ENCODE results near the gene GNG12.

GNG12 gene

GRCh38 chr1:67785847-67786753 is 47.2 kb downstream of the GNG12 start:
- Histone ChIP-seq H3K9me3 (ENCODE audit: insufficient read depth, low read length) (no peaks in the 10 kb centered on the region), H3K36me3 (ENCODE audit: low read length) (no peaks in the 10 kb centered on the region), H3K79me2 (ENCODE audit: insufficient read depth, low read length) (no peaks in the 10 kb centered on the region), H3K27me3 (ENCODE audit: low read length) (no peaks in the 10 kb centered on the region), H3K9ac (ENCODE audit: low read length) (no peak overlapping the region), H2AFZ (ENCODE audit: low read depth, low read length, severe bottlenecking) (no peak overlapping the region), H3K4me3 (ENCODE audit: insufficient read depth, low read length, poor library complexity, severe bottlenecking) (no peak overlapping the region), H3F3A (ENCODE audit: insufficient read depth) (no peaks in the 10 kb centered on the region), H3K9me2 (replicated peaks; ENCODE audit: insufficient read depth, low read length) (no peaks in the 10 kb centered on the region), H4K20me1 (ENCODE audit: low read depth, low read length) (no peaks in the 10 kb centered on the region), H3K27ac (ENCODE audit: low read depth, low read length) (no peak overlapping the region), H3K4me2 (ENCODE audit: low read depth, low read length, poor library complexity, severe bottlenecking) (no peak overlapping the region)
- TF ChIP-seq EZH2phosphoT487 (conservative IDR thresholded peaks at IDR 0.05; ENCODE audit: low read length), result no peak
- TF ChIP-seq CTCF (IDR thresholded peaks at IDR 0.05; ENCODE audit: insufficient read depth, low read length, poor library complexity, severe bottlenecking), result no peak

GRCh38 chr1:67784545-67785186 is 48.6 kb downstream of the GNG12 start:
- Histone ChIP-seq H4K20me1 (ENCODE audit: low read depth, low read length) (no peaks in the 10 kb centered on the region), H3K27ac (ENCODE audit: low read depth, low read length) (no peak overlapping the region), H3K36me3 (ENCODE audit: low read length) (no peaks in the 10 kb centered on the region), H3K9me2 (replicated peaks; ENCODE audit: insufficient read depth, low read length) (no peaks in the 10 kb centered on the region), H3K9me3 (ENCODE audit: insufficient read depth, low read length) (no peaks in the 10 kb centered on the region), H3F3A (ENCODE audit: insufficient read depth) (no peaks in the 10 kb centered on the region), H3K79me2 (ENCODE audit: insufficient read depth, low read length) (no peaks in the 10 kb centered on the region), H2AFZ (ENCODE audit: low read depth, low read length, severe bottlenecking) (no peak overlapping the region), H3K27me3 (ENCODE audit: low read length) (no peaks in the 10 kb centered on the region), H3K9ac (ENCODE audit: low read length) (no peak overlapping the region), H3K4me2 (ENCODE audit: low read depth, low read length, poor library complexity, severe bottlenecking) (no peak overlapping the region), H3K4me3 (ENCODE audit: insufficient read depth, low read length, poor library complexity, severe bottlenecking) (no peak overlapping the region)
- TF ChIP-seq EZH2phosphoT487 (conservative IDR thresholded peaks at IDR 0.05; ENCODE audit: low read length), result no peak
- no peak for TF ChIP-seq CTCF (IDR thresholded peaks at IDR 0.05; ENCODE audit: insufficient read depth, low read length, poor library complexity, severe bottlenecking)

DNA sequence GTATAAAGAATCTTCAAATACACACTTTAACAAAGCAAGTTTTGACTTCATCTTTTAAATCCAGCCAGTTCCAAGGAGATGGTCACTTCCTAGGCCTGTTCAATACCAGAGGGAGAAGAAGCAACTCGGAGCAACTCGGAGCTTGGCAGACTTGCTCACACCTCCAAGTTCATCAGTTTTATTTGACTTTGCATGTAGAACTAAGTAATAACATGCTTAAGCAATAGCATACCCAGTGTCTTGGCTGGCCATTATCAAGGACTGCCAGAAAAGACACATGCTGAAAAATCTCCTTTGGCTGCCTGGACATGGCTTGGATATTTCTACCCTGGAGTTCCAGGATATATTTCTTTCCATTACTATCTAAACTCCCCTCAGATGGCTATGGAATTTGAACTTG is 52.6 kb downstream of the GNG12 start:
- H3K4me2 ChIP-seq (ENCODE audit: low read depth, low read length, poor library complexity, severe bottlenecking), result no peak overlapping the region
- H3F3A ChIP-seq (ENCODE audit: insufficient read depth), result no peaks in the 10 kb centered on the region
- H3K9me2 ChIP-seq (replicated peaks; ENCODE audit: insufficient read depth, low read length), result no peaks in the 10 kb centered on the region
- no peaks in the 10 kb centered on the region for H3K27me3 ChIP-seq (ENCODE audit: low read length)
- H2AFZ ChIP-seq (ENCODE audit: low read depth, low read length, severe bottlenecking), result no peak overlapping the region
- no peaks in the 10 kb centered on the region for H4K20me1 ChIP-seq (ENCODE audit: low read depth, low read length)
- H3K9ac ChIP-seq (ENCODE audit: low read length), result no peak overlapping the region
- no peaks in the 10 kb centered on the region for H3K36me3 ChIP-seq (ENCODE audit: low read length)
- TF ChIP-seq CTCF (IDR thresholded peaks at IDR 0.05; ENCODE audit: insufficient read depth, low read length, poor library complexity, severe bottlenecking), result no peak
- no peak for TF ChIP-seq EZH2phosphoT487 (conservative IDR thresholded peaks at IDR 0.05; ENCODE audit: low read length)
- H3K27ac ChIP-seq (ENCODE audit: low read depth, low read length), result no peak overlapping the region
- no peak overlapping the region for H3K4me3 ChIP-seq (ENCODE audit: insufficient read depth, low read length, poor library complexity, severe bottlenecking)
- H3K9me3 ChIP-seq (ENCODE audit: insufficient read depth, low read length), result no peaks in the 10 kb centered on the region
- no peaks in the 10 kb centered on the region for H3K79me2 ChIP-seq (ENCODE audit: insufficient read depth, low read length)

Measured in SU-DHL-6 (cell line).